HepG2 (cell line): ENCODE measurements around the gene WWC2. TPM values are rescaled to one million over a fixed set of nuclear protein-coding genes. Genes with fewer than 3 reads are reported as not detected.

Source experiments
- ATAC-seq: fragments of 200-7000 bp; cut with Tn5 transposase; 3 replicates; pipeline ENCODE4 v1.9.1; 2020; ENCODE audit warnings: mild to moderate bottlenecking, moderate library complexity
- BruUV-seq: library from RNA; stranded (reverse); fragments of 400-500 nt; replicated peaks from 2 replicates; lab custom pipeline; 2021; lab: Mats Ljungman, UMichigan
- CTCF ChIA-PET: fragments of 300-600 bp; formaldehyde crosslinking; extraction: SDS; loops from one replicate; lab custom pipeline; 2021; ENCODE audit warnings: low total read pairs, inconsistent platforms, low intra/inter-chr PET ratio; lab: Yijun Ruan, JAX
- POLR2A ChIA-PET: fragments of 350-600 bp; sonication (Branson Sonifier 250); formaldehyde crosslinking; loops from one replicate; lab custom pipeline; 2020; ENCODE audit warnings: antibody characterized with exemption, inconsistent platforms; lab: Yijun Ruan, JAX
- DNase-seq: peaks from one replicate; pipeline ENCODE4 v3.0.0-alpha.2; 2015; ENCODE audit warnings: low spot score
- FAIRE-seq: peaks from 3 replicates; lab custom pipeline; 2011; peaks lifted over from hg19 to GRCh38; lab: Jason Lieb, UNC
- H2AFZ ChIP-seq: one replicate; pipeline ENCODE4 v1.6.1; 2011; ENCODE audit warnings: low read length, inconsistent platforms
- H3K27ac ChIP-seq: fragments of 300-600 bp; 3 replicates; pipeline ENCODE4 v1.8.0; 2011; ENCODE audit warnings: mixed run types, mild to moderate bottlenecking, mixed read lengths, low read length, inconsistent platforms; ENCODE audit not compliant: insufficient read depth; ENCODE audit errors: extremely low read length
- H3K27me3 ChIP-seq, 2 experiments: fragments of 200-600 bp in 1 of 2; 2 replicates in 1 of 2; 3 replicates in 1 of 2; pipeline versions ENCODE4 v1.6.0 to v1.8.0; 2011; ENCODE audit warnings: low read length in 2 of 2, mild to moderate bottlenecking in 2 of 2, moderate library complexity in 2 of 2, inconsistent platforms in 1 of 2; ENCODE audit not compliant: insufficient read depth in 2 of 2, control insufficient read depth in 1 of 2
- H3K36me3 ChIP-seq, 2 experiments: fragments of 200-600 bp in 1 of 2; replicated peaks in 1 of 2; 2 replicates in 1 of 2; 3 replicates in 1 of 2; pipeline versions ENCODE4 v1.5.1 to v1.8.0; 2011; ENCODE audit warnings: low read length in 2 of 2, inconsistent platforms in 1 of 2; ENCODE audit not compliant: insufficient read depth in 2 of 2, control insufficient read depth in 1 of 2
- H3K4me1 ChIP-seq: 2 replicates; pipeline ENCODE4 v1.5.1; 2012; ENCODE audit warnings: low read length, inconsistent platforms; ENCODE audit not compliant: insufficient read depth
- H3K4me2 ChIP-seq: 2 replicates; pipeline ENCODE4 v1.6.0; 2011; ENCODE audit warnings: low read depth, low read length, inconsistent platforms
- H3K4me3 ChIP-seq, 3 experiments: fragments of 200-600 bp in 1 of 3; sonication (generic), shearing (Covaris generic) in 1 of 3; replicated peaks in 1 of 3; 2 replicates each; pipeline ENCODE4 v1.5.1; 2011 to 2016; ENCODE audit warnings: low read length in 3 of 3, inconsistent platforms in 2 of 3, low read depth in 2 of 3, mild to moderate bottlenecking in 2 of 3, control low read depth in 1 of 3, mixed read lengths in 1 of 3; ENCODE audit not compliant: insufficient read depth in 1 of 3
- H3K79me2 ChIP-seq: one replicate; pipeline ENCODE4 v1.6.1; 2011; ENCODE audit warnings: low read length, inconsistent platforms; ENCODE audit not compliant: insufficient read depth
- H3K9ac ChIP-seq: 2 replicates; pipeline ENCODE4 v1.6.0; 2011; ENCODE audit warnings: mild to moderate bottlenecking, low read depth, low read length, inconsistent platforms; ENCODE audit not compliant: insufficient read depth
- H3K9me3 ChIP-seq: 2 replicates; pipeline ENCODE4 v1.5.1; 2012; ENCODE audit warnings: mild to moderate bottlenecking, low read length
- H4K20me1 ChIP-seq: 2 replicates; pipeline ENCODE4 v1.6.0; 2011; ENCODE audit warnings: inconsistent platforms, mild to moderate bottlenecking, low read length, moderate library complexity; ENCODE audit not compliant: insufficient read depth
- FOSL1 ChIP-seq: sonication (generic); formaldehyde crosslinking; IDR thresholded peaks from 2 replicates; pipeline ENCODE4 v1.9.0; 2021; ENCODE audit warnings: missing genetic modification reagents, borderline replicate concordance
- FOSL2 ChIP-seq: sonication (generic); formaldehyde crosslinking; IDR thresholded peaks from 2 replicates; pipeline ENCODE4 v1.4.0; 2020; ENCODE audit warnings: missing genetic modification reagents
- GZF1 ChIP-seq: sonication (generic); formaldehyde crosslinking; IDR thresholded peaks from 2 replicates; pipeline ENCODE4 v1.5.1; 2020; ENCODE audit warnings: mild to moderate bottlenecking, missing genetic modification reagents
- HIVEP1 ChIP-seq: sonication (generic); formaldehyde crosslinking; IDR thresholded peaks from 2 replicates; pipeline ENCODE4 v1.4.0; 2020; ENCODE audit warnings: mild to moderate bottlenecking, missing genetic modification reagents
- KAT8 ChIP-seq: IDR thresholded peaks from 2 replicates; pipeline ENCODE4 v1.6.1; 2016; ENCODE audit warnings: missing genetic modification reagents, missing compliant biosample characterization
- RFX1 ChIP-seq: fragments of 450-650 bp; IDR thresholded peaks from 2 replicates; pipeline ENCODE4 v1.6.1; 2017
- STAT5B ChIP-seq: sonication (generic); formaldehyde crosslinking; IDR thresholded peaks from 2 replicates; pipeline ENCODE4 v1.4.0; 2020; ENCODE audit warnings: missing genetic modification reagents
- ZBTB42 ChIP-seq: sonication (generic); formaldehyde crosslinking; IDR thresholded peaks from 2 replicates; pipeline ENCODE4 v1.5.0; 2020; ENCODE audit warnings: mild to moderate bottlenecking, missing genetic modification reagents
- ZC3H4 ChIP-seq: sonication (generic); formaldehyde crosslinking; IDR thresholded peaks from 2 replicates; pipeline ENCODE4 v1.4.0; 2020; ENCODE audit warnings: missing genetic modification reagents, borderline replicate concordance
- ZNF282 ChIP-seq: fragments of 450-650 bp; IDR thresholded peaks from 2 replicates; pipeline ENCODE4 v1.6.1; 2018; ENCODE audit not compliant: partially characterized antibody
- ZNF7 ChIP-seq: IDR thresholded peaks from 2 replicates; pipeline ENCODE4 v1.6.1; 2016; ENCODE audit warnings: missing biosample characterization, missing genetic modification reagents
- ZSCAN9 ChIP-seq: IDR thresholded peaks from 2 replicates; pipeline ENCODE4 v1.6.1; 2016; ENCODE audit warnings: borderline replicate concordance
- WGBS: methylation state at CpG from one replicate; pipeline ENCODE4 v1.1.6; 2017; ENCODE audit warnings: low lambda C conversion rate; 5-methylcytosine and 5-hydroxymethylcytosine counted together
- in situ Hi-C: cut with HindIII; loops from 2 replicates; pipeline ENCODE4 v1.10.0; 2017; ENCODE audit warnings: low pct_unique_long_range_greater_than_20kb; ENCODE audit not compliant: extremely low pct_ligation_motif_present
- intact Hi-C: fragments of 100-400 bp; cut with micrococcal nuclease; formaldehyde crosslinking; loops from one replicate; pipeline ENCODE4 v1.10.0; 2022; ENCODE audit not compliant: unreplicated experiment
- polyA plus RNA-seq, 8 experiments: library from polyadenylated mRNA; depleted of rRNA in 3 of 8; stranded (reverse) in 7 of 8; unstranded in 1 of 8; fragments of >200 nt; fragmentation: Illumina TruSeq in 4 of 8; extraction: Trizol in 4 of 8; gene quantifications; 2 replicates each; pipeline versions ENCODE4 v1.2.1 to v1.2.3, GENCODE V29; 2011 to 2016; ENCODE audit warnings: low read depth in 4 of 8, missing spikeins in 1 of 8, mixed read lengths in 1 of 8; ENCODE audit not compliant: insufficient read depth in 1 of 8
- total RNA-seq, 5 experiments: library from RNA; depleted of rRNA; stranded (reverse); fragments of >200 nt; fragmentation: Illumina TruSeq; extraction: Trizol; gene quantifications; 2 replicates each; pipeline ENCODE4 v1.2.3, GENCODE V29; 2016; ENCODE audit warnings: low read depth in 1 of 5
- TF ChIP-seq, protein P1 (sequence below): sonication (generic); formaldehyde crosslinking; IDR thresholded peaks from 2 replicates; pipeline ENCODE4 v1.4.0; 2020; ENCODE audit warnings: missing genetic modification reagents, mild to moderate bottlenecking, borderline replicate concordance
- TF ChIP-seq, protein P2 (sequence below): sonication (generic); formaldehyde crosslinking; IDR thresholded peaks from 2 replicates; pipeline ENCODE4 v1.8.0; 2022; ENCODE audit warnings: mild to moderate bottlenecking, missing genetic modification reagents; ENCODE audit not compliant: insufficient replicate concordance
- TF ChIP-seq, protein P3 (sequence below): sonication (generic); formaldehyde crosslinking; IDR thresholded peaks from 2 replicates; pipeline ENCODE4 v1.5.0; 2020; ENCODE audit warnings: mild to moderate bottlenecking, low read depth, missing genetic modification reagents, borderline replicate concordance
- TF ChIP-seq, protein P4 (sequence below): sonication (generic); formaldehyde crosslinking; IDR thresholded peaks from 2 replicates; pipeline ENCODE4 v1.5.1; 2020; ENCODE audit warnings: missing genetic modification reagents, mild to moderate bottlenecking, borderline replicate concordance

WWC2 gene
- total and polyA plus RNA-seq, 2 of the 13 experiments (the other 11 are each of a cell fraction or from before 2014, with no cell fraction given): 40.0 to 50.1 TPM

DNA sequence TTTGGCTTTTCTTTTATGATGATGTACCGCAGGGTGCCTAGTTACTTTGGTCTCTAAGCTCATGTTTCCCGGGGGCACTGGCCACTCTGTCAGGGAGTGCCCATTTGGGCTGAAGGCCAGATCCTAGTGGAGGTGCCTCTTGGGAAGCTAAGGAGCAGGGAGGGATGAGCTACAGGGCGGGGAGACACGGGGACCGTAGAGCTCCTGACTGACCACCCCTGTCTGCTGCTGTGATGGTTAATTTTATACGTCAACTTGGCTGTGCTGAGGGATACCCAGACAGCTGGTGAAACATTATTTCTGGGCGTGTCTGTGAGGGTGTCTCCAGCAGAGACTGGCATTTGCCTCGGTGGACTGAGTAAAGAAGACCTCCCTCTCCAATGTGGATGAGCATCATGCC, 248.1 kb downstream of the WWC2 start:
- no TSS peak for BruUV-seq
- no peak overlapping the region for H3K9ac ChIP-seq
- in situ Hi-C loops: no loop called here
- no peaks in the 10 kb centered on the region for H3K36me3 ChIP-seq
- intact Hi-C loops: no loop called here
- no peak overlapping the region for H3K4me2 ChIP-seq
- TF ChIP-seq, protein P1, sequence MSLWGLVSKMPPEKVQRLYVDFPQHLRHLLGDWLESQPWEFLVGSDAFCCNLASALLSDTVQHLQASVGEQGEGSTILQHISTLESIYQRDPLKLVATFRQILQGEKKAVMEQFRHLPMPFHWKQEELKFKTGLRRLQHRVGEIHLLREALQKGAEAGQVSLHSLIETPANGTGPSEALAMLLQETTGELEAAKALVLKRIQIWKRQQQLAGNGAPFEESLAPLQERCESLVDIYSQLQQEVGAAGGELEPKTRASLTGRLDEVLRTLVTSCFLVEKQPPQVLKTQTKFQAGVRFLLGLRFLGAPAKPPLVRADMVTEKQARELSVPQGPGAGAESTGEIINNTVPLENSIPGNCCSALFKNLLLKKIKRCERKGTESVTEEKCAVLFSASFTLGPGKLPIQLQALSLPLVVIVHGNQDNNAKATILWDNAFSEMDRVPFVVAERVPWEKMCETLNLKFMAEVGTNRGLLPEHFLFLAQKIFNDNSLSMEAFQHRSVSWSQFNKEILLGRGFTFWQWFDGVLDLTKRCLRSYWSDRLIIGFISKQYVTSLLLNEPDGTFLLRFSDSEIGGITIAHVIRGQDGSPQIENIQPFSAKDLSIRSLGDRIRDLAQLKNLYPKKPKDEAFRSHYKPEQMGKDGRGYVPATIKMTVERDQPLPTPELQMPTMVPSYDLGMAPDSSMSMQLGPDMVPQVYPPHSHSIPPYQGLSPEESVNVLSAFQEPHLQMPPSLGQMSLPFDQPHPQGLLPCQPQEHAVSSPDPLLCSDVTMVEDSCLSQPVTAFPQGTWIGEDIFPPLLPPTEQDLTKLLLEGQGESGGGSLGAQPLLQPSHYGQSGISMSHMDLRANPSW: no peak
- no peak for TF ChIP-seq ZBTB42 (CRISPR knock-in tag)
- no peak for TF ChIP-seq ZNF282
- TF ChIP-seq ZNF7 (CRISPR knock-in tag): no peak
- TF ChIP-seq, protein P2, sequence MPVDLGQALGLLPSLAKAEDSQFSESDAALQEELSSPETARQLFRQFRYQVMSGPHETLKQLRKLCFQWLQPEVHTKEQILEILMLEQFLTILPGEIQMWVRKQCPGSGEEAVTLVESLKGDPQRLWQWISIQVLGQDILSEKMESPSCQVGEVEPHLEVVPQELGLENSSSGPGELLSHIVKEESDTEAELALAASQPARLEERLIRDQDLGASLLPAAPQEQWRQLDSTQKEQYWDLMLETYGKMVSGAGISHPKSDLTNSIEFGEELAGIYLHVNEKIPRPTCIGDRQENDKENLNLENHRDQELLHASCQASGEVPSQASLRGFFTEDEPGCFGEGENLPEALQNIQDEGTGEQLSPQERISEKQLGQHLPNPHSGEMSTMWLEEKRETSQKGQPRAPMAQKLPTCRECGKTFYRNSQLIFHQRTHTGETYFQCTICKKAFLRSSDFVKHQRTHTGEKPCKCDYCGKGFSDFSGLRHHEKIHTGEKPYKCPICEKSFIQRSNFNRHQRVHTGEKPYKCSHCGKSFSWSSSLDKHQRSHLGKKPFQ (CRISPR knock-in tag): no peak
- no peak for TF ChIP-seq GZF1 (CRISPR knock-in tag)
- no peak for TF ChIP-seq FOSL2 (CRISPR knock-in tag)
- no peak for TF ChIP-seq STAT5B (CRISPR knock-in tag)
- TF ChIP-seq KAT8 (CRISPR knock-in tag): no peak
- no peak for TF ChIP-seq HIVEP1 (CRISPR knock-in tag)
- TF ChIP-seq, protein P3, sequence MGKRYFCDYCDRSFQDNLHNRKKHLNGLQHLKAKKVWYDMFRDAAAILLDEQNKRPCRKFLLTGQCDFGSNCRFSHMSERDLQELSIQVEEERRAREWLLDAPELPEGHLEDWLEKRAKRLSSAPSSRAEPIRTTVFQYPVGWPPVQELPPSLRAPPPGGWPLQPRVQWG (CRISPR knock-in tag): no peak
- no peak for TF ChIP-seq RFX1
- TF ChIP-seq FOSL1 (CRISPR knock-in tag): no peak
- TF ChIP-seq ZSCAN9 (CRISPR knock-in tag): no peak
- TF ChIP-seq, protein P4, sequence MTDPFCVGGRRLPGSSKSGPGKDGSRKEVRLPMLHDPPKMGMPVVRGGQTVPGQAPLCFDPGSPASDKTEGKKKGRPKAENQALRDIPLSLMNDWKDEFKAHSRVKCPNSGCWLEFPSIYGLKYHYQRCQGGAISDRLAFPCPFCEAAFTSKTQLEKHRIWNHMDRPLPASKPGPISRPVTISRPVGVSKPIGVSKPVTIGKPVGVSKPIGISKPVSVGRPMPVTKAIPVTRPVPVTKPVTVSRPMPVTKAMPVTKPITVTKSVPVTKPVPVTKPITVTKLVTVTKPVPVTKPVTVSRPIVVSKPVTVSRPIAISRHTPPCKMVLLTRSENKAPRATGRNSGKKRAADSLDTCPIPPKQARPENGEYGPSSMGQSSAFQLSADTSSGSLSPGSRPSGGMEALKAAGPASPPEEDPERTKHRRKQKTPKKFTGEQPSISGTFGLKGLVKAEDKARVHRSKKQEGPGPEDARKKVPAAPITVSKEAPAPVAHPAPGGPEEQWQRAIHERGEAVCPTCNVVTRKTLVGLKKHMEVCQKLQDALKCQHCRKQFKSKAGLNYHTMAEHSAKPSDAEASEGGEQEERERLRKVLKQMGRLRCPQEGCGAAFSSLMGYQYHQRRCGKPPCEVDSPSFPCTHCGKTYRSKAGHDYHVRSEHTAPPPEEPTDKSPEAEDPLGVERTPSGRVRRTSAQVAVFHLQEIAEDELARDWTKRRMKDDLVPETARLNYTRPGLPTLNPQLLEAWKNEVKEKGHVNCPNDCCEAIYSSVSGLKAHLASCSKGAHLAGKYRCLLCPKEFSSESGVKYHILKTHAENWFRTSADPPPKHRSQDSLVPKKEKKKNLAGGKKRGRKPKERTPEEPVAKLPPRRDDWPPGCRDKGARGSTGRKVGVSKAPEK: no peak
- TF ChIP-seq ZC3H4 (CRISPR knock-in tag): no peak
- DNase-seq (no peak), ATAC-seq (no peak), FAIRE-seq (no peak)
- no peak overlapping the region for H2AFZ ChIP-seq
- ChIA-PET CTCF (no interaction called here), POLR2A (no interaction called here)
- H3K27ac ChIP-seq: no peak overlapping the region
- no peaks in the 10 kb centered on the region for H3K79me2 ChIP-seq
- no peak overlapping the region for H3K4me3 ChIP-seq
- WGBS: 53% methylated on average over 4 of the region's 8 CpGs
- no peaks in the 10 kb centered on the region for H3K9me3 ChIP-seq
- no peaks in the 10 kb centered on the region for H3K4me1 ChIP-seq
- H3K27me3 ChIP-seq: no peaks in the 10 kb centered on the region
- no peaks in the 10 kb centered on the region for H4K20me1 ChIP-seq
